RWPE1 (cell line): Measurements from ENCODE around the gene AMPD2.

ENCODE experiments used
- CTCF ChIA-PET: fragments of 350-600 bp; sonication (Branson Sonifier 250); formaldehyde crosslinking; extraction: SDS; loops from one replicate; lab custom pipeline; 2021; lab: Yijun Ruan, JAX
- POLR2A ChIA-PET: fragments of 400-600 bp; formaldehyde crosslinking; extraction: SDS; loops from one replicate; lab custom pipeline; 2020; ENCODE audit warnings: antibody characterized with exemption; ENCODE audit not compliant: low non-redundant PET; lab: Yijun Ruan, JAX
- DNase-seq: peaks from one replicate; pipeline ENCODE4 v3.0.0; 2012; ENCODE audit warnings: low spot score
- H3K27ac ChIP-seq: fragments of 450-650 bp; 2 replicates; pipeline ENCODE4 v1.5.1; 2017
- TF ChIP-seq, protein P1 (sequence below): fragments of 450-650 bp; conservative IDR thresholded peaks from 2 replicates; pipeline ENCODE4 v1.5.1; 2017; ENCODE audit warnings: low read depth, mild to moderate bottlenecking

The AMPD2 gene

DNA sequence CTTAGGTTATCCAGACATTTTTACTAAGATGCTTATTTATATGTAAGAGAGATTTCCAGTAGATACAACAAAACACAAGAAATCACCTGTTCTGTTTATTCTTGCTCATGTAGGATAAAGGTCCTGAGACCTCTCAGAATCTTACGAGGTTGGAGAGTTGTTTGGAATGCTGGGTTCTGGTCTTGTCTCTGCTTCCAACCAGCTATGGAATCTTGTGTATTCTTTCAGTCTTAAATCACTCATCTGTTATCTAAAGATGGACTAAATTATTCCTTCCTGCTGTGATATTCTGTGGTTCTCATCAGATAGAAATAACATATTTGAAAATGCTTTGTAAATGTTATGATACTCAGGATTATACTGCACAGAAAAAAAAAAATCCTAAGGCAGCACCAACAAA lies 21.5 kb upstream of the AMPD2 start:
- DNase-seq: no peak
- ChIA-PET POLR2A (no interaction called here), CTCF (no interaction called here)
- TF ChIP-seq, protein P1, sequence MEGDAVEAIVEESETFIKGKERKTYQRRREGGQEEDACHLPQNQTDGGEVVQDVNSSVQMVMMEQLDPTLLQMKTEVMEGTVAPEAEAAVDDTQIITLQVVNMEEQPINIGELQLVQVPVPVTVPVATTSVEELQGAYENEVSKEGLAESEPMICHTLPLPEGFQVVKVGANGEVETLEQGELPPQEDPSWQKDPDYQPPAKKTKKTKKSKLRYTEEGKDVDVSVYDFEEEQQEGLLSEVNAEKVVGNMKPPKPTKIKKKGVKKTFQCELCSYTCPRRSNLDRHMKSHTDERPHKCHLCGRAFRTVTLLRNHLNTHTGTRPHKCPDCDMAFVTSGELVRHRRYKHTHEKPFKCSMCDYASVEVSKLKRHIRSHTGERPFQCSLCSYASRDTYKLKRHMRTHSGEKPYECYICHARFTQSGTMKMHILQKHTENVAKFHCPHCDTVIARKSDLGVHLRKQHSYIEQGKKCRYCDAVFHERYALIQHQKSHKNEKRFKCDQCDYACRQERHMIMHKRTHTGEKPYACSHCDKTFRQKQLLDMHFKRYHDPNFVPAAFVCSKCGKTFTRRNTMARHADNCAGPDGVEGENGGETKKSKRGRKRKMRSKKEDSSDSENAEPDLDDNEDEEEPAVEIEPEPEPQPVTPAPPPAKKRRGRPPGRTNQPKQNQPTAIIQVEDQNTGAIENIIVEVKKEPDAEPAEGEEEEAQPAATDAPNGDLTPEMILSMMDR: no peak
- H3K27ac ChIP-seq: no peak overlapping the region

GRCh38 chr1:109598655-109599054 lies 21.0 kb upstream of the AMPD2 start:
- TF ChIP-seq, protein P1: no peak
- CTCF ChIA-PET: no interaction called here
- POLR2A ChIA-PET: no interaction called here
- DNase-seq: no peak
- no peak overlapping the region for H3K27ac ChIP-seq

- CTCF ChIA-PET: no interaction called here
- POLR2A ChIA-PET: no interaction called here
- DNase-seq: no peak
- TF ChIP-seq, protein P1: no peak
- H3K27ac ChIP-seq: no peak overlapping the region
These were observed 16.4 kb upstream of the AMPD2 start for GRCh38 chr1:109603229-109603628.

- TF ChIP-seq, protein P1: no peak
- DNase-seq: no peak
- ChIA-PET POLR2A (no interaction called here), CTCF (interaction anchor here (1.3 kb wide), 1 partner anchor 73 kb away, joined by 3 read pairs; no protein-coding TSS in a partner anchor)
- H3K27ac ChIP-seq: no peak overlapping the region
These were observed 14.3 kb upstream of the AMPD2 start for GRCh38 chr1:109605381-109605780.

GRCh38 chr1:109609881-109610280 lies 9.8 kb upstream of the AMPD2 start:
- TF ChIP-seq, protein P1: no peak
- no peak overlapping the region for H3K27ac ChIP-seq
- ChIA-PET POLR2A (no interaction called here), CTCF (no interaction called here)
- no peak for DNase-seq

- no peak overlapping the region for H3K27ac ChIP-seq
- CTCF ChIA-PET: interaction anchor here (0.6 to 0.7 kb wide), 2 partner anchors 443 to 476 kb away, joined by 4 to 5 read pairs; no protein-coding TSS in a partner anchor
- DNase-seq: no peak
- POLR2A ChIA-PET: interaction anchor here (0.7 kb wide), 1 partner anchor 705 kb away, joined by 3 read pairs; no protein-coding TSS in a partner anchor
- TF ChIP-seq, protein P1: no peak
These were observed 8.9 kb upstream of the AMPD2 start for GRCh38 chr1:109610609-109611307.
